ENCODE data around the gene DHH.
A peak's percentile ranks its signal among the peaks of the same experiment; 100 is the strongest.
"Not testable (repeated sequence)": the region's sequence is repeated elsewhere in the genome, so short reads cannot be mapped to it uniquely, and the experiment has no call there.

The DHH gene

GRCh38 chr12:49094160-49094974, at the start of gene DHH:
DHH (minus strand) TSS chr12:49094801; CDS start chr12:49094512, 289 bp downstream.
- peak; percentile 41 for DNase-seq

GRCh38 chr12:49144384-49144783, 49.8 kb upstream of the DHH start:
- no peak for DNase-seq

GRCh38 chr12:49138999-49139398, 44.4 kb upstream of the DHH start:
- no peak for DNase-seq

DNA sequence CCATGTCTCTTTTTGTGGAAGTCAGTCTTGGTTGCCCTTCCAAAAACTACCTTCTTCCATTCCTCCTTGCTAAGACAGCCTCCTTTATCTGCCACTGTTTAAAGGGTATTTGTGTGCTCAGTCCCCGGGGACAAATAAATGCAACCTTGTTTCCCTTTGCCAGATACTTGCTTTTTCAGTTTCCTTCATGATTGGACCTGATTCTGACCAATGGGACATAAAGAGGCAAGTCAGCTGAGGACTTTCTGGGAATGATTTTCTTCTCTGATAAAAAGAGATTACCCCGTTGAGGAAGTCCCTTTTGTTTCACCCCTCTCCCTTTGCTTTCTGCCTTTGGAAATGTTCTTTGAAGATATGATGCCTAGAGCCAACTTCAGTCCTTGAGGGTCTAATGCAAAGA, 44.0 kb upstream of the DHH start:
- DNase-seq, result no peak

GRCh38 chr12:49137476-49137875, 42.9 kb upstream of the DHH start:
- DNase-seq, result no peak

DNA sequence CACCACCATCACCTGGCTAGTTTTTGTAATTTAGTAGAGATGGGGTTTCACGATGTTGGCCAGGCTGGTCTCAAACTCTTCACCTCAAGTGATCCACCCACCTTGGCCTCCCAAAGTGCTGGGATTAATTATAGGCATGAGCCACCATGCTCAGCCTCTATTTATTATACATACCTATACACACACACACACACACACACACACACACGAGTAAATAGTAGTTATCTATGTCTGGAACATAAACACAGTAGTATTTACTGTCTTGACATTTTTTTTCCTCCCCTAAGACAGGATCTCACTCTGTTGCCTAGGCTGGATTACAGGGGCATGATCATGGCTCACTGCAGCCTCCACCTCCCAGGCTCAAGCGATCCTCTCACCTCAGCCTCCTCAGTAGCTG, 42.4 kb upstream of the DHH start:
- DNase-seq, result not testable (repeated sequence)

DNA sequence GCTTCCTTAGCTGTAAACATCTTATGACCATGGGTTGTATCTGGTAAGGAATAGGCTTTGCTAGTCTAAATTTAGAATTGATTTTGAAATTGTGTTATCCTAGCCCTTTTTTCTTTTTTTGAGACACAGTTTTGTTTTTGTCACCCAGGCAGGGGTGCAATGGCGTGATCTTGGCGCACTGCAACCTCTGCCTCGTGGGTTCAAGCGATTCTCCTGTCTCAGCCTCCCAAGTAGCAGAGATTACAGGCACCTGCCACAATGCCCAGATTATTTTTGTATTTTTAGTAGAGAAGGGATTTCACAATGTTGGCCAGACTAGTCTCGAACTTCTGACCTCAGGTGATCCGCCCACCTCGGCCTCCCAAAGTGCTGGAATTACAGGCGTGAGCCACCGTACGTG, 39.0 kb upstream of the DHH start:
- DNase-seq, result no peak

- DNase-seq, result no peak
Measured at GRCh38 chr12:49133014-49133413, 38.4 kb upstream of the DHH start.

GRCh38 chr12:49131894-49132461, 37.4 kb upstream of the DHH start:
- DNase-seq, result no peak

DNA sequence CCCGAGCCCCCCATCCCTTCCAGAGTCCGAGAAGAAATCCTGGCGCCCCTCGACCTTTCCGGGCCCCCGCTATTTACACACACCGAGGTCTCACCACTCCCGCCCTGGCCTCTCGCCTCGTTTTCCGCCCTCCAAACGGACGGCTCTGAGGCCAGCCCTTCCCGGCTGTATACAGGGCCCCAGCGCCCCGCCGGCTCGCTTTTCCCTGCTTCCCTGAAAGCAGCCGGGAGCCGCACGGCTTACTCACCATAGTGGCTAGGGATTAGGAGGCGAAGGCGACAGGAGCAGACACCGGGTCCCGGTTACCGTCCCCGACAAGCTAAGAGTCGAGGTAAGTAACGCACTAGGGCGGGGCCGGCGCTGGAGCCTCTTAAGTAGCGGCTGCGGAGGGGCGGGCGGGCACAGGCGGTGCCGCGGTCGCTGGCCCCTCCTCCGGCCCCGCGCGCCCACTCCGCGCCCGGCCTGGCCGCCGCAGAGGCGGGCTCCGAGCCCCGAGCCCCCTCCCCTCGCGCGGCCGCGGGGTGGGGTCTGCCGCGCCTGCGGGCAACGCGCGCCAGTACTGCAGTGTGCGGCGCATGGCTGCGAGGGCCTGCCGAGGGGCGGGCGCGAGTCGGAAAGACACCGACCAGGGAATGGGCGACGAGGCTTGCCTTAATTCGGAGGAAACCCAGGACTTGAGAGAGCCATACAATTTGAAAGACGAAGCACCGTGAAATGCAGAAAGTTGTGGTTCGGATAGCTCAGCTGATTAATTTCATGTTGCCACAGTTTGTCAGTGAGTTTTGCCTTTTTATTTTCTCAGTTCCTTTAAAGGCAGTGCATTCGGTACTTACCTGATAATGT, 36.7 kb upstream of the DHH start, which contains the start of gene TUBA1B:
TUBA1B (minus strand) TSS at position 345 of the 843 bp plus-strand sequence; CDS start at position 250, 95 bp downstream.
- DNase-seq, result peak; percentile 80

DNA sequence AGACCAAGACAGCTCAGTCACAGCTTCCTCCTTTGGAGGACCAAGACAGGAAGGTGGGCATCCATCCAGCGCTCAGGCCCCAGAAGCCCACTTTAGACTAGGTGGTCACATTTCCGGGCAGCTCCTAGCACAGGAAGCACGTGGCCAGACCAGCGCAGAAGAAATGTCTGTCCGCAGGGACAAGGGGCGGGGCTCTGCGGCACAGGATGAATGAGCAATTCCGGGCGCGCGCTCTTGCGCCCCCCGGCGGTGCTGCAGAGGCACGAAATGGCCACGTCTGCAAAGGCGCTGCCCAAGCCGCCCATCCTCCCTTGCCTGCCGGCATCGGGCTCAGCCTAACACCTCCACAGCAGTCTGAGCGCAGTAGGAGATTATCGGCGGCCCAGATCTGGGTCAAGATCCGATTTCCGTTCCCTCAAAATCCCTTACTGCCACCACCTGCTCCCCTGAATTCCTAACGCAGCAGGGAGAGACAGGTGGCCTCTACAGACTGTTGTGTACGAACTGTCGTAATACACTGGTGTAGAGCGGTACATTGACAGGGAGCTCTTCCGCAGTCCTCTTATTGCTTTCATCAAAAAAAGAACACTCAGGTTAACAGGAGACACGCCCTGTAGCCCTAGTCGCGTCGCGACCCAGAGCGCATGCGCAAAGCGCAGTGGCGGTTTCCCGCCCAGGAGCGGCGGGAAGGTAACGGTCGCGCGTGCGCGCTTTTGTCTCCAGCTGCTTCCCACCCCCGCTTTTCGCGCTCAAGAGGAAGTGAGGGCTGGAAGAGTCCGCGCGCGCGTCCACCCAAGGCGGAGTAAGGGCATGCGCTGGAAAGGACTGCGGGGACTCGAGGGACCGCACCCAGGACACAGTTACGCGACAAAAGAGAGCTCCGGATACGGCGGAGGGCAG, 35.8 kb upstream of the DHH start:
- DNase-seq, result peak; percentile 68

DNA sequence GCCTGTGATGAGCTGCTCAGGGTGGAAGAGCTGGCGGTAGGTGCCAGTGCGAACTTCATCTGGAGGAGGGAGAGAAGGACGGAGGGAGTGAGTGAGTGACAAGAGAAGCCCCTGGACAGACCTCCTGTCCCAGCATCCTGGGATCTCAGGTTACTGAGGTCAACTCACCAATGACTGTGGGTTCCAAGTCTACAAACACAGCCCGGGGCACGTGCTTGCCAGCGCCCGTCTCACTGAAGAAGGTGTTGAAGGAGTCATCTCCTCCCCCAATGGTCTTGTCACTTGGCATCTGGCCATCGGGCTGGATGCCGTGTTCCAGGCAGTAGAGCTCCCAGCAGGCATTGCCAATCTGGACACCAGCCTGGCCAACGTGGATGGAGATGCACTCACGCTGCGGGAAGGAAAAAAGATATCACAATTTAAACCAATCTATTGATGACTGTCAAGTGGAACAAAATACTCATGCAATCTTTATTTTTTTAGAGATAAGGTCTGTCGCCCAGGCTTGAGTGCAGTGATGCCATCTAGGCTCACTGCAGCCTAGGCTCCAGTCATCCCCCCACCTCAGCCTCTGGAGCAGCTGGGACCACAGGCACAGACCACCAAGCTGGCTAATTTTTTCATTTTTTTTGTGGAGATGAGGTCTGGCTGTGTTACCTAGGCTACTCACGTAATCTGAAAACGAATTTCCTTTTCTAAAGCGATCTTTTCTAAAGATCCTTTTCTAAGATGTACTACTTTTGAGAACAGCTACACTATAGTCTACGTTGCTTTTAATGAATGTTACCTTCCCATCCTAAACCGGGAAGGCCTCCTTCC, 34.9 kb upstream of the DHH start:
- DNase-seq, result no peak

- not testable (repeated sequence) for DNase-seq
Measured at GRCh38 chr12:49127971-49128370, 33.4 kb upstream of the DHH start.

DNA sequence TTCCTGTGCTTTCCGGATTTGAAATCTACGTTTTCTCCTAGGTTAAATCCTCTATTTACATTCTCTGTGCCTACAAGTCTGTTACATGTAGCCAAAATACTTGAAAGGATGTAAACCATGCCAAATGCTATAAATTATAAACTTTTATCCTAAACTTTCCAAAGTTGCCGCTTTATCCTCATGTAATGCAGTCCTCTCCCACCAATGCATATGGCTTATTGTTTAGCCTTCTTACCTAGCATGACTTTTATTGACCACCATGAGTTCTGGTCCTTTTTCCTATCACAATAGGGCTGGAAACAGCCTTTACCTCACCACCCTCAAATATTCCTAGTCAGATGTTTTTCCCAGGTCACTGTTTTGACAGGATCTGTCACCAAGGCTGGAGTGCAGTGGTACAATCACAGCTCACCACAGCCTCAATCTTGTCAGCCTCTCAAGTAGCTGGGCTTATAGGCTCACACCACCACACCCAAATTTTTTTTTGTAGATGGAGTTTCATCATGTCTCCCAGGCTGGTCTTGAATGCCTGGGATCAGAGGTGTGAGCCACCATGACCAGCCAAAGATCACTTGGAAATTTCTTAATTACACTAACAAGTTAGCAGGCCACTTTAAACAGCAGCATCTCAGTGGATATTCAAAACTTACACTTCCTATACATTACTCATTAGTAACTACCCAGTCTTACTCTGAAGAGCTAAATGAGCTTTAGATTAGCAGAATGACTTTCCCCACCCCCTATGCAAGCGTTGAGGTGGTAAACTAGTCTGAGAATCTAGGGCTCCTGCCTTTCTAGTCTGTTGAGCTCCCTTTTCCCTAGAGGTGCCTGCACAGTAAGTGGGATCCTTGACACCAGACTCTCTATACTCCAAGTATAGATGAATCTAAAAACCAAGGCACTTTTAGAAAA, 32.5 kb upstream of the DHH start:
- DNase-seq, result no peak

DNA sequence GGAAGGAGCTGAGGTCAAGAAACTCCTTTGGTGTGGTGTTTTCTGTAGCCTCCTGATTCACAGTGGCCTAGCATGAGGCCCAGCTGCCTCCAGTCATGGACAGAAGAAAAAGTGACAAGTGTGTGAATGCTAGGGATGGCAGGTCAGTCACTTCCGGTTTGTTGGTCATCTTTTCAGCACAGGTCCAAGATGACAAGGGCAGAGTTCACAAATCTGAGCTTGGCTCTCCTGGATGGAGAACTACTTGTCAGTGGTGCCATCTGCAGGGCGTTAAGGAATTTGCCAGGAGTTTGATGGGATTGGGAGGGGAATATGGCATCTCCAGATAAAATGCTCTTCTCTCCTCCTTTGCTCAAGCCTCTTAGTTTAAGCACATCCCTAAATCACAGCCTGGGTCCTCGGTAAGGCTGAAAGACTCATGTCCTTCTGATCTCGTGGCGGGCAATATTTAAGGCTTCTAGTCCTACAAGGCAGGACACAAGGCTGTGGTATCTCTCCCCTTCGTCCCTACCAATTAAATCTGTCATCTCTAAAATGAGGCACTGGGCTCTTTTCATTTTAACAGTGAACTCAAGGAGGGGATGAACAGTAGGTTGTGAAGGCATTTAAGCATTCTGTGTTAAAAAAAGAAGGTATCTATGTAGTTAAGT, 26.6 kb upstream of the DHH start:
- DNase-seq, result no peak

DNA sequence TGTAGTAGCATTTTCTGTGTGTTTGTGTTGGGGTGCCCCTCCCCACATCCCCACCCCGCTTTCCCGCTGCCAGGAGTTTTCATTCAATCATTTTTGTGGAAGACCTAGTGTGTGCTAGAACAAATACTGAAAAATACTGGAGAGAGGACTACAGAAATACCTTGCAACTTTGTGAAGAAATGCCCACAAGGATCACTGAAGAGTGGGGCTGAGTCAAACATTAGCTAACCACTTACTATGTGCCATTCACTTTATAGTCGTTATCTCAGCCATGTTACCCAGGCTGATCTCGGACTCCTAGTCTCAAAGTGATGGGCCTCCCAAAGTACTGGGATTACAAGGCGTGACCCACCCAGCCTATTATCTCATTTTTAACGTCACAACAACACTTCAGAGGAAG, 16.6 kb upstream of the DHH start:
- no peak for DNase-seq

- DNase-seq, result peak; percentile 94
Measured at GRCh38 chr12:49110464-49111155, 16.0 kb upstream of the DHH start, which contains the start of gene LMBR1L. LMBR1L (minus strand) TSS chr12:49110847; CDS start chr12:49110555, 292 bp downstream.

DNA sequence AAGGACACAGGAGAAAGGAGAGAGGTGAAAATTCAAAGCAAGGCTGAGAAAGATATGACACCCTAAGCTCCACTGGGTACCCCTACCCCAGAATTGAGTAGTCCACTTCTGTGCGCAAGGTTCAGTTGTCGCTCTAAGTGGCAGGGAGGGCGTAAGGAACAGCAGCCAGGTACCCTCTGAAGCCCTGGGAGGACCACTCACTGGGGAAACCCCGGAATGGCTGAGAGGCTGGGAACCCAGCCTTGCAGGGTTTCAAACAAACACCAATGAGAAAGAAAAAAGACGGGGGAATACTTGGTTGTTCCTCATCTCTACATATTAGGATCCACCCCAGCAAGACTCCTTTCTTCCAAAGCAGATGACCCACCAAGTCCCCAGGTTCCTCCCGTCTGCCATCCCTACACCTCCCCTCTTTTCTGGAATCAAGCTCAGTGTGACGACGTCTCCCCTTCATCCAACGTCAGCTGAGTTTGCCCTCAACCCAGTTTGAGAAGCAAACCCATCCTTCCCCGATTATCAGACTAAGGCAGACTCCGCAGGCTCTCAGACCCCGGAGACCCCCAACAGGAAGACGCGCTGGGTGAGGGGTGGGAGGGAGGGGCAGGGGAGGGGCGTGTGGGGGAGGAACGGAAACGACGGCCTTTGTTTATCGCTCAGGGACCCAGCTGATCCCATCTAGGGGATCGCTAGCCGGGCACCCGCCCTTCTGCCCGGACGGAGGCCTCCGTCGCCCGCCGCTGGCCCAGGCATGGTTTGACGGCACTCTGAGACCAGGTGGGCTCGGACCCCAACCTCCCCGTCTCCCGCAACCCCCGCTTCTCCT, 15.3 kb upstream of the DHH start:
- no peak for DNase-seq
